Measurements from ENCODE around the gene TMEM244. TPM values are rescaled to one million over a fixed set of nuclear protein-coding genes. Genes with fewer than 3 reads are reported as not detected.

The TMEM244 gene, protein sequence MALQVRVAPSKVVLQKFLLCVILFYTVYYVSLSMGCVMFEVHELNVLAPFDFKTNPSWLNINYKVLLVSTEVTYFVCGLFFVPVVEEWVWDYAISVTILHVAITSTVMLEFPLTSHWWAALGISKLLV
- not detected in 3 replicates for total RNA-seq

- DNase-seq (ENCODE audit: low spot score in 2 of 2, unreplicated experiment in 2 of 2) = no peak
- Mint-ChIP-seq H3K27ac (no peak within 1 kb of the TSS), H3K27me3 (ENCODE audit: low read depth) (peaks cover 4% of the 10 kb centered on the region), H3K4me3 (no peak within 1 kb of the TSS), H3K4me1 (peaks cover 12% of the 10 kb centered on the region), H3K36me3 (no peaks in the 10 kb centered on the region), H3K9me3 (peaks cover 6% of the 10 kb centered on the region)
- TF ChIP-seq CTCF (IDR thresholded peaks at IDR 0.05; ENCODE audit: unreplicated experiment) = no peak
These were observed at the start of gene TMEM244 for GRCh38 chr6:129860908-129861665. Gene TMEM244, minus strand, starts transcription at chr6:129861315. Its CDS starts 127 bp downstream, at chr6:129861188.

- no peaks in the 10 kb centered on the region for H3K27me3 Mint-ChIP-seq (ENCODE audit: low read depth)
- H3K27ac Mint-ChIP-seq = no peak overlapping the region
- TF ChIP-seq CTCF (IDR thresholded peaks at IDR 0.05; ENCODE audit: unreplicated experiment) = no peak
- H3K36me3 Mint-ChIP-seq = no peaks in the 10 kb centered on the region
- no peak for DNase-seq (ENCODE audit: low spot score in 2 of 2, unreplicated experiment in 2 of 2)
- H3K9me3 Mint-ChIP-seq = peaks cover 9% of the 10 kb centered on the region
- no peak overlapping the region for H3K4me3 Mint-ChIP-seq
- no peaks in the 10 kb centered on the region for H3K4me1 Mint-ChIP-seq
These were observed 47.7 kb upstream of the TMEM244 start for GRCh38 chr6:129908858-129909257.

- no peak overlapping the region for H3K27ac Mint-ChIP-seq
- no peaks in the 10 kb centered on the region for H3K27me3 Mint-ChIP-seq (ENCODE audit: low read depth)
- peaks cover 9% of the 10 kb centered on the region for H3K9me3 Mint-ChIP-seq
- no peak for DNase-seq (ENCODE audit: low spot score in 2 of 2, unreplicated experiment in 2 of 2)
- H3K4me1 Mint-ChIP-seq = no peaks in the 10 kb centered on the region
- H3K4me3 Mint-ChIP-seq = no peak overlapping the region
- no peaks in the 10 kb centered on the region for H3K36me3 Mint-ChIP-seq
- TF ChIP-seq CTCF (IDR thresholded peaks at IDR 0.05; ENCODE audit: unreplicated experiment) = no peak
These were observed 47.2 kb upstream of the TMEM244 start for GRCh38 chr6:129908356-129908755.

DNA sequence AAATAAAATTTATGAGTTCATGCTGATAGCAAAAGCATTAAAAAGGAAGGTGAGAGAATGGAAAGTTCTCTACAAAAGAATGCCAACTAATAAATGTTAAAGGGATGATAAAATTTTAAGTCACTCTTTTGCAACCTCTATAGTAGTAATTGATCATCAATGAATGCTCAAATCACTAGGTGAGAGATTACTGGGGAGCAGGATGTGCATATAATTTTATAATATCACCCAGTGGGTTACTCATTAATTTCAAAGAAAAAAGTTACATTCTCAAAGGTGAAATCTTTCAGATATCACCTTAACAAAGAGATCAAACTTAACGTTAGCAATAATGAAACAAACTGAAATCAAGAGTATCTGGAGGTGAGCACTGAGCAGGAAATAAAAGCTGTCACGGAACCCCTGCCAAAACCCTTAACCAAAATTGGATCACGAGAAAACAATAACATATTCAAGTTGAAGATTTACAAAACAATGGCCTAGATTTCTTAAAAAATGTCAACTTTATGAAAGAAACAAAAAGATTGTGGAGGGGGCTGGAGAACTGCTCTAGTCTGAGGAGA lies 45.5 kb upstream of the TMEM244 start:
- Mint-ChIP-seq H3K27ac (no peak overlapping the region), H3K9me3 (peaks cover 7% of the 10 kb centered on the region), H3K4me1 (peaks cover 2% of the 10 kb centered on the region), H3K4me3 (no peak overlapping the region), H3K27me3 (ENCODE audit: low read depth) (no peaks in the 10 kb centered on the region), H3K36me3 (no peaks in the 10 kb centered on the region)
- no peak for TF ChIP-seq CTCF (IDR thresholded peaks at IDR 0.05; ENCODE audit: unreplicated experiment)
- DNase-seq (ENCODE audit: low spot score in 2 of 2, unreplicated experiment in 2 of 2) = no peak

DNA sequence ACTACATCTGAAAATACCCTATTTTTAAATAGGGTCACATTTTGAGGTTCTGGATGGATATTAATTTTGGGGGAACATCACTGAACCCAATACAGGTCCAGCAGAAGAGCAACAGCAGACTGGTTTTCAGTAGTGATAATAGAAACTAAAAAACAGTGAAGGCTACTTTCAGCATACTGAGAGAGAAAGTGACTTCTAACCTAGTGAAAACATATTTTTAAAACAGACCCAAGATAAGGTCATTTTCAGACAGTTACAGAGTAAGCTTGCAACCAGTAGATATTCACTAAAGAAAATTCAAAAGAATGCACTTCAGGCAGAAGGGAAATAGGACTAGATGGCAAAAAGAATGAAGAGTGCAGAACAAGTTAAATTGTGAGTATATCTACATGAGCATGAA lies 42.0 kb upstream of the TMEM244 start:
- Mint-ChIP-seq H3K27ac (no peak overlapping the region), H3K9me3 (peaks cover 7% of the 10 kb centered on the region), H3K36me3 (no peaks in the 10 kb centered on the region), H3K4me1 (peaks cover 2% of the 10 kb centered on the region), H3K4me3 (no peak overlapping the region), H3K27me3 (ENCODE audit: low read depth) (no peaks in the 10 kb centered on the region)
- no peak for TF ChIP-seq CTCF (IDR thresholded peaks at IDR 0.05; ENCODE audit: unreplicated experiment)
- no peak for DNase-seq (ENCODE audit: low spot score in 2 of 2, unreplicated experiment in 2 of 2)

Measured in mesothelial cell of epicardium (in vitro differentiated cells).